ENCODE measurements around the gene PBX3.
A peak's percentile ranks its signal among the peaks of the same experiment; 100 is the strongest.

Gene PBX3

DNA sequence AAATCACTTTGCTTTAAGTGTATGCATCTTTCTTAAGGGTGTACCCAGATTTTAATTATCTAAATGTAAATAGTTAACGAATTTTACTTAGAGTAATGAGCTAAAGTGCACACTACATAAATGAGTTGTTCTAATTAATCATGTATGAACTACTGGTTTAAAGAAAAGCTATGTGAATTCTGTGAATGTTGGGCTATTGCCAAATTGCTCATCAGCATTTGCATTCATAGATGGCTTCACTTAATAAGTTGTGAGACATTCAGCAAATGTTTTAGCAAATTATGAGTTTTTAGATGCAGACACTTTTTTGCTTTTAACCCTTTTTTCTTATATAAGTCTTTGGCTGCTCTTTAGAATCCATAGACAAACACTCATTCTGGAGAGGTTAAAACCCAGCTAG lies 175.7 kb downstream of the PBX3 start:
- TF ChIP-seq, protein P1, sequence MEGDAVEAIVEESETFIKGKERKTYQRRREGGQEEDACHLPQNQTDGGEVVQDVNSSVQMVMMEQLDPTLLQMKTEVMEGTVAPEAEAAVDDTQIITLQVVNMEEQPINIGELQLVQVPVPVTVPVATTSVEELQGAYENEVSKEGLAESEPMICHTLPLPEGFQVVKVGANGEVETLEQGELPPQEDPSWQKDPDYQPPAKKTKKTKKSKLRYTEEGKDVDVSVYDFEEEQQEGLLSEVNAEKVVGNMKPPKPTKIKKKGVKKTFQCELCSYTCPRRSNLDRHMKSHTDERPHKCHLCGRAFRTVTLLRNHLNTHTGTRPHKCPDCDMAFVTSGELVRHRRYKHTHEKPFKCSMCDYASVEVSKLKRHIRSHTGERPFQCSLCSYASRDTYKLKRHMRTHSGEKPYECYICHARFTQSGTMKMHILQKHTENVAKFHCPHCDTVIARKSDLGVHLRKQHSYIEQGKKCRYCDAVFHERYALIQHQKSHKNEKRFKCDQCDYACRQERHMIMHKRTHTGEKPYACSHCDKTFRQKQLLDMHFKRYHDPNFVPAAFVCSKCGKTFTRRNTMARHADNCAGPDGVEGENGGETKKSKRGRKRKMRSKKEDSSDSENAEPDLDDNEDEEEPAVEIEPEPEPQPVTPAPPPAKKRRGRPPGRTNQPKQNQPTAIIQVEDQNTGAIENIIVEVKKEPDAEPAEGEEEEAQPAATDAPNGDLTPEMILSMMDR (conservative IDR thresholded peaks at IDR 0.05; ENCODE audit: low read depth, low read length), result no peak
- H3K4me3 ChIP-seq (ENCODE audit: low read depth, low read length), result no peak overlapping the region
- DNase-seq (ENCODE audit: low read depth), result no peak

DNA sequence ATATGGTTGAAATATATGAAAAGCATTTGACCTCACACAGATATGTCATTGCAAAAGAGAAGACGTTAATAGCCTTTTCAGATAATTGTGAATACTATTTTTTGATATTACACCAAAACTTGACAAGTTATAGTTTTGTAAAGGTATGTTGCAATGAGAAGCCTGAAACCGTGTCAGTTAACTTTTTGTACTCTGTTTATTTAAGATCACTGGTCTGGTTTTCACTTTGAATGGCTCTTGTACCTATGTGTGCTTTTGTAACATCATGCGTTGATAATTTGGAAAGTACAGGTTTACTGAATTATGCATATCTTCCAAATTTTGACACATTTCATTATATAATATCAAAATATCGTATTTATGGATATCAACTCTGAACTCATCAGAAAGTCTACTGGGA lies 177.2 kb downstream of the PBX3 start:
- TF ChIP-seq, protein P1 (conservative IDR thresholded peaks at IDR 0.05; ENCODE audit: low read depth, low read length), result no peak
- no peak for DNase-seq (ENCODE audit: low read depth)
- H3K4me3 ChIP-seq (ENCODE audit: low read depth, low read length), result no peak overlapping the region

DNA sequence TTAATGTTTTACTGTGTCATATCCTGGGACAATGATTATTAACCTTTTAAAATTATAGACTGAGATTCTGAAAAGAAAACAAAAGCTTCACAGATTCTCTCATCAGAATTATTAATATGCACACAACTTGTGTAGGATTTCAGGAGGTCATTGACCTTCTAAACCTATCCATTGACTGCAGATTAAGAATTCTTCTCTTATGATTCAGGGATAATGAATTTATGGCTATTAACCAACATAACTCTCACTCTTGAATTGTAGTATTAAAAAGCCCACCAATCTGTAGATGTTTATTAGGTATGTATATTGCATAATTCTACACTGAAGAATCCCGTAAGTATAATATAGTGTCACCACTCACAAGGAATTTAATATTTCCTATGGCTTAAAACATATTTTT lies 179.8 kb downstream of the PBX3 start:
- no peak overlapping the region for H3K4me3 ChIP-seq (ENCODE audit: low read depth, low read length)
- TF ChIP-seq, protein P1 (conservative IDR thresholded peaks at IDR 0.05; ENCODE audit: low read depth, low read length), result no peak
- DNase-seq (ENCODE audit: low read depth), result no peak

DNA sequence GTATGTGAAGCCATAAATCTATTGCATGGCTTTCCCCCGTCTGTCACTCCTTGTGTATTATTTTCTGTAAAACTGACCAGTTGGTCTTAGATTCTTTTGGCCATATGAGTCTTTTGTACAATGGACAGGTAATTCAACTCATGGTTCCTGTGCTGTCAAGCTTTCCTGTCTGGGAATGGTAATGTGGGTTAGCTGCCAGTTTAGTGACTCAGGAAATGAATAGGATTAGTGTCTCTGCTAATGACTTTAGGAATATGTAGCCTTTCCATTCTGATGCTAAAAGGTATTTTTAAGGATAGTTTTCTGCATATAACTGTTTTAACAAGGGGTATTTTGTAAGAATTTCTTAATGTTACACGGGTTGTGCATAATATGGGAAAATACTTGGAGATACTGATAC lies 182.7 kb downstream of the PBX3 start:
- no peak overlapping the region for H3K4me3 ChIP-seq (ENCODE audit: low read depth, low read length)
- TF ChIP-seq, protein P1 (conservative IDR thresholded peaks at IDR 0.05; ENCODE audit: low read depth, low read length), result no peak
- DNase-seq (ENCODE audit: low read depth), result no peak

DNA sequence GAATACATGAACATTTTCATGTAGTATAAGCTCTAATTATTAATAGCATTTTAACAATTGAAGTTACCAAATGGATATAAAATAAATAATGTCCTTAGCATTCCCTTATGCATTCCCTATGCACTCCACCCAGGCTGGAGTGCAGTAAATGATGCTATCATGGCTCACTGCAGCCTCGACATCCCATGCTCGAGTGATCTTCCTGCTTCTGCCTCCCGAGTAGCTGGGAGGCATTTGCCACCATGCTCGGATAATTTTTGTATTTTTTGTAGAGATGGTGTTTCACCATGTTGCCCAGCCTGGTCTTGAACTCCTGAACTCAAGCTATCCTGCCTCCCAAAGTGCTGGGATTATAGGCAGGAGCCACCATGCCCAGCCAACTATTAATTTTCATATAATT lies 184.0 kb downstream of the PBX3 start:
- DNase-seq (ENCODE audit: low read depth), result no peak
- TF ChIP-seq, protein P1 (conservative IDR thresholded peaks at IDR 0.05; ENCODE audit: low read depth, low read length), result no peak
- no peak overlapping the region for H3K4me3 ChIP-seq (ENCODE audit: low read depth, low read length)

DNA sequence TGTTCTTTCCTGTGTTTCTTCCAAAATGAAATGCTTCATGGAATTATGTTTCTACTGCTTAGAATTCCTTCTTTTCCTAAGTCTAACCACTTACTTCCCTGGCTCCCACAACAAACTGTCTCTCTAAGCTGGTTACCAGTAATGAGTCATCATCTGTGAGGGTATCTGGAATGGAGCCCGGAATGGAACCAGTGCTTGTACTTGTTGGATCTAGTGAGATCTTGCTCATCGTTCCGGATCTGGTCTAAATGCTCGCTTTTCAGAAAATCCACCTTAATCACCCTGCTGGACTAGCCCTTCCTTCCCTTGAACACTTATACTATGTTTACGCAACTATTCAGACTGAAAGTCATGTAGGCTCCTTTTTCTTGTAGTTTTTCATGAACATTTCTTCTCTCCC lies 184.8 kb downstream of the PBX3 start:
- DNase-seq (ENCODE audit: low read depth), result peak; percentile 96
- no peak overlapping the region for H3K4me3 ChIP-seq (ENCODE audit: low read depth, low read length)
- TF ChIP-seq, protein P1 (conservative IDR thresholded peaks at IDR 0.05; ENCODE audit: low read depth, low read length), result no peak

DNA sequence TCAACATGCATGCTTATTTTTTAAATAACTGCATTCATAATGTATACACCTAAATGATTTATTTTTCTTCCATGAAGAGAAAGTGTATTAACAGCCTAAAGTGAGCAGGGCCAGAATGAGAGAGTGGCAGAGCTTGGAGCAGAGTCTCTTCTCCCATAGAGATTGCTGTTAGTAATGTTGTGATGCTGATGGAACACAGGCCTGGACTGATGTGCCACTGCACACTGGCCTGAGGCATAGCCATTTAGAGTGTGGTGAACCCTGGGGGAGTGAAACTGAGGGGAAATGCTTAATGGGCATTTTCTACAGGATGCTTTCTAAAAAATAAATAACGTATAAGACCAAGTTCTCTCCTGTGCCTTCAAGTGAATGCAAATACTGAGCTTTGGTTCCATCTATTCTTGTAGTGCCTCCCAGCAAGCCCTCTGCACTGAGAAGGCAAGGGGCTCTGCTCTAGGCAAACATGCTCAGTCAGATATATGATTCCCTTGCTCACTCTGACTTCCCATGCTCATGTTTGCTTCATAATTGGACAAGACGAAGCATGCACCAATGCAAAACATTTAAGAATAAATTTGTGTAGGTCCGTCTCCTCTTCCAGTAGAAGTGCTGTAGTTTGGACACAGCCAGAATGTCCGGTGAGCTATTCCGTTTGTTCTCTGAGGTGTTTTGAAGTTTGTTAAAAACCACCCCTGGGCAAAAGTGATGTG lies 185.7 kb downstream of the PBX3 start:
- no peak overlapping the region for H3K4me3 ChIP-seq (ENCODE audit: low read depth, low read length)
- TF ChIP-seq, protein P1 (conservative IDR thresholded peaks at IDR 0.05; ENCODE audit: low read depth, low read length), result no peak
- no peak for DNase-seq (ENCODE audit: low read depth)
